NB4 (cell line): ENCODE results near the gene SCN8A.

Experiments
- MYC ChIP-seq: IDR thresholded peaks from 2 replicates; pipeline ENCODE4 v1.6.1; 2011; ENCODE audit warnings: low read depth, low read length
- POLR2A ChIP-seq: IDR thresholded peaks from 2 replicates; pipeline ENCODE4 v1.6.1; 2011; ENCODE audit warnings: mild to moderate bottlenecking; ENCODE audit not compliant: insufficient read length; ENCODE audit errors: extremely low read depth
- TF ChIP-seq, protein P1 (sequence below): IDR thresholded peaks from one replicate; pipeline ENCODE4 v1.5.1; 2012; ENCODE audit warnings: low read depth, low read length

DNA sequence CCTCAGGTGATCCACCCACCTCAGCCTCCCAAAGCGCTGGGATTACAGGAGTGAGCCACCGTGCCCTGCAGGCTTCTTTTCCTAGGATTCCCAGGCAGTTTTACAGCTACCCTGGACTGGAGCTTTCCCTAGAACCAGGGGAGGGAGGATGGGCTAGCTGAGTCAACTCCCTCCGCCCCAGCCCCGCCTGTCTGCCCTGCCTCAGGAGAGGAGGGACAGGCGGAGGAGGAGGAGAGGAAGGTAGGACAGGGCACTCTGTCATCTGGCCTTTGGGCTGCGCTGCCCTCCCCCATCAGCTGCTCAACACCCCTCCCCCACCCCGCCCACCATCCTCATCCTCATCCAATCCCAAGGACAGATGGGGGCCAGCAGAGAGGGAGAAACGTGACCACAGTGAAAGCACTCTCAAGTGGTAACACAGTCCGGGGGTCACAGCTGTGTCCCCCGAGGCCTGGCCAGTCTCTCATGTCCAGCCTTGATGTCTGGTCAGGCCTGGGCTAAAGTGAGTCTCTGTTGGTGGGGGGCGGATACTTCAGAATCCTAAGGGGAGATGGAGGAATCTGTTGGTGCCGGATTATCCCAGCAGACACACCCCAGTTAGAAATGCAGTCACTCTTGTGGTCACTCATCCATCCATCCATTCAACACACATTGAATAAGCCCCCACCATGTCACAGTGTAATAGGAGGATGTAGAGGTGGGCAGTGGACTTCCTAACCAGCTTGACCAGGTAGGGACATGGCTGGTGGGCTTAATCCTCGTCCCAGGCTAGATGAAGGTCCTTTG lies 245.2 kb downstream of the SCN8A start:
- TF ChIP-seq, protein P1, sequence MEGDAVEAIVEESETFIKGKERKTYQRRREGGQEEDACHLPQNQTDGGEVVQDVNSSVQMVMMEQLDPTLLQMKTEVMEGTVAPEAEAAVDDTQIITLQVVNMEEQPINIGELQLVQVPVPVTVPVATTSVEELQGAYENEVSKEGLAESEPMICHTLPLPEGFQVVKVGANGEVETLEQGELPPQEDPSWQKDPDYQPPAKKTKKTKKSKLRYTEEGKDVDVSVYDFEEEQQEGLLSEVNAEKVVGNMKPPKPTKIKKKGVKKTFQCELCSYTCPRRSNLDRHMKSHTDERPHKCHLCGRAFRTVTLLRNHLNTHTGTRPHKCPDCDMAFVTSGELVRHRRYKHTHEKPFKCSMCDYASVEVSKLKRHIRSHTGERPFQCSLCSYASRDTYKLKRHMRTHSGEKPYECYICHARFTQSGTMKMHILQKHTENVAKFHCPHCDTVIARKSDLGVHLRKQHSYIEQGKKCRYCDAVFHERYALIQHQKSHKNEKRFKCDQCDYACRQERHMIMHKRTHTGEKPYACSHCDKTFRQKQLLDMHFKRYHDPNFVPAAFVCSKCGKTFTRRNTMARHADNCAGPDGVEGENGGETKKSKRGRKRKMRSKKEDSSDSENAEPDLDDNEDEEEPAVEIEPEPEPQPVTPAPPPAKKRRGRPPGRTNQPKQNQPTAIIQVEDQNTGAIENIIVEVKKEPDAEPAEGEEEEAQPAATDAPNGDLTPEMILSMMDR, result no peak
- no peak for TF ChIP-seq POLR2A
- TF ChIP-seq MYC, result no peak
